Breast epithelium (tissue), 4 donors: ENCODE measurements around the gene C1orf21. TPM values are rescaled to one million over a fixed set of nuclear protein-coding genes. Genes with fewer than 3 reads are reported as not detected.

Experiments
- DNase-seq, 2 donors: peaks; one replicate each; pipeline ENCODE4 v3.0.0-alpha.2; 2019; ENCODE audit warnings: low spot score in 2 of 2
- H3K27ac ChIP-seq, 2 donors: fragments of 200-600 bp; sonication (generic) in 1 of 2; one replicate each; pipeline ENCODE4 v1.5.1; 2016 to 2019; ENCODE audit warnings: mild to moderate bottlenecking in 1 of 2
- H3K27me3 ChIP-seq, 2 donors: fragments of 200-600 bp; sonication (generic) in 1 of 2; one replicate each; pipeline versions ENCODE4 v1.5.1 to v1.6.0; 2017 to 2019; ENCODE audit warnings: control low read depth in 1 of 2, mild to moderate bottlenecking in 1 of 2
- H3K36me3 ChIP-seq: fragments of 200-600 bp; one replicate; pipeline ENCODE4 v1.5.1; 2019
- H3K4me1 ChIP-seq, 2 donors: fragments of 200-600 bp; sonication (generic); one replicate each; pipeline ENCODE4 v1.5.1; 2016 to 2019; ENCODE audit warnings: control low read depth in 1 of 2
- H3K4me3 ChIP-seq, 3 donors: fragments of 200-600 bp; sonication (generic); 1 replicate in 2 of 3; 2 replicates in 1 of 3; pipeline ENCODE4 v1.5.1; 2016 to 2019; ENCODE audit warnings: mild to moderate bottlenecking in 3 of 3, moderate library complexity in 2 of 3
- H3K9me3 ChIP-seq, 2 donors: fragments of 200-600 bp; sonication (generic) in 1 of 2; one replicate each; pipeline ENCODE4 v1.5.1; 2016 to 2019; ENCODE audit warnings: control low read depth in 1 of 2
- POLR2A ChIP-seq: fragments of 450-650 bp; IDR thresholded peaks from one replicate; pipeline ENCODE4 v1.6.1; 2016; ENCODE audit warnings: antibody characterized with exemption, mild to moderate bottlenecking, moderate library complexity
- POLR2AphosphoS5 ChIP-seq, 3 donors: sonication (generic); formaldehyde crosslinking; IDR thresholded peaks; one replicate each; pipeline ENCODE4 v1.6.1; 2017; ENCODE audit warnings: antibody characterized with exemption in 3 of 3
- intact Hi-C: fragments of 100-400 bp; cut with DNase I; formaldehyde crosslinking; loops from one replicate; pipeline ENCODE4 v1.15.1; 2023; ENCODE audit warnings: low total_unique reads
- total RNA-seq, 3 donors: library from RNA; depleted of rRNA; stranded (reverse); fragments of >200 nt; gene quantifications; one replicate each; pipeline ENCODE4 v1.1.0, GENCODE V29; 2016
- TF ChIP-seq, protein P1 (sequence below), 3 donors: fragments of 450-650 bp; IDR thresholded peaks; one replicate each; pipeline ENCODE4 v1.5.1; 2016 to 2017; ENCODE audit warnings: antibody characterized with exemption in 3 of 3, mild to moderate bottlenecking in 3 of 3, moderate library complexity in 3 of 3

C1orf21 gene
- total RNA-seq, 3 donors from 2014 or later = 31.5 to 75.7 (median 54.7) TPM

DNA sequence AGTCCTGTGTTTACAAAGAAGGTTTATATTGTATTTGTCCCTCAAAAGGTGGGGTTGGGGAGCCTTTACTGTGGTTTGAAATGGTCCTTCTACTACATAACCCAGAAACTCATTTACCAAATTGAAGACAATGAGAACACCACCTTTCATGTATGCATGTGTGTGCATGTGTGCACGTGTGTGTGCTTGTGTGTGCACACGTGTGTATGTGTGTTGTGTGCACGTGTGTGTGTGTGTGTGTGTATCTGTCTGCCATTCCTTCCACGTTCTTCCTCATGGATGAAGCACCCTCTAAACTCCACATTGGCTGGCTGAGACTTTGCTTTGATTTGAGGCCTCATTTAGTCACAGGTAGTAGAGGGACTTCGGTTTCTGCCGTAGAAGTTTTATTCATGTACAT is 229.7 kb downstream of the C1orf21 start:
- H3K27ac ChIP-seq = no peak overlapping the region
- DNase-seq = no peak
- intact Hi-C loops = no loop called here
- no peaks in the 10 kb centered on the region for H3K27me3 ChIP-seq
- H3K36me3 ChIP-seq = no peaks in the 10 kb centered on the region
- TF ChIP-seq, protein P1, sequence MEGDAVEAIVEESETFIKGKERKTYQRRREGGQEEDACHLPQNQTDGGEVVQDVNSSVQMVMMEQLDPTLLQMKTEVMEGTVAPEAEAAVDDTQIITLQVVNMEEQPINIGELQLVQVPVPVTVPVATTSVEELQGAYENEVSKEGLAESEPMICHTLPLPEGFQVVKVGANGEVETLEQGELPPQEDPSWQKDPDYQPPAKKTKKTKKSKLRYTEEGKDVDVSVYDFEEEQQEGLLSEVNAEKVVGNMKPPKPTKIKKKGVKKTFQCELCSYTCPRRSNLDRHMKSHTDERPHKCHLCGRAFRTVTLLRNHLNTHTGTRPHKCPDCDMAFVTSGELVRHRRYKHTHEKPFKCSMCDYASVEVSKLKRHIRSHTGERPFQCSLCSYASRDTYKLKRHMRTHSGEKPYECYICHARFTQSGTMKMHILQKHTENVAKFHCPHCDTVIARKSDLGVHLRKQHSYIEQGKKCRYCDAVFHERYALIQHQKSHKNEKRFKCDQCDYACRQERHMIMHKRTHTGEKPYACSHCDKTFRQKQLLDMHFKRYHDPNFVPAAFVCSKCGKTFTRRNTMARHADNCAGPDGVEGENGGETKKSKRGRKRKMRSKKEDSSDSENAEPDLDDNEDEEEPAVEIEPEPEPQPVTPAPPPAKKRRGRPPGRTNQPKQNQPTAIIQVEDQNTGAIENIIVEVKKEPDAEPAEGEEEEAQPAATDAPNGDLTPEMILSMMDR (IDR thresholded peaks at IDR 0.05) = no peak
- no peak for TF ChIP-seq POLR2AphosphoS5 (IDR thresholded peaks at IDR 0.05)
- TF ChIP-seq POLR2A = no peak
- no peak overlapping the region for H3K4me3 ChIP-seq
- H3K4me1 ChIP-seq = no peaks in the 10 kb centered on the region
- H3K9me3 ChIP-seq = no peaks in the 10 kb centered on the region

DNA sequence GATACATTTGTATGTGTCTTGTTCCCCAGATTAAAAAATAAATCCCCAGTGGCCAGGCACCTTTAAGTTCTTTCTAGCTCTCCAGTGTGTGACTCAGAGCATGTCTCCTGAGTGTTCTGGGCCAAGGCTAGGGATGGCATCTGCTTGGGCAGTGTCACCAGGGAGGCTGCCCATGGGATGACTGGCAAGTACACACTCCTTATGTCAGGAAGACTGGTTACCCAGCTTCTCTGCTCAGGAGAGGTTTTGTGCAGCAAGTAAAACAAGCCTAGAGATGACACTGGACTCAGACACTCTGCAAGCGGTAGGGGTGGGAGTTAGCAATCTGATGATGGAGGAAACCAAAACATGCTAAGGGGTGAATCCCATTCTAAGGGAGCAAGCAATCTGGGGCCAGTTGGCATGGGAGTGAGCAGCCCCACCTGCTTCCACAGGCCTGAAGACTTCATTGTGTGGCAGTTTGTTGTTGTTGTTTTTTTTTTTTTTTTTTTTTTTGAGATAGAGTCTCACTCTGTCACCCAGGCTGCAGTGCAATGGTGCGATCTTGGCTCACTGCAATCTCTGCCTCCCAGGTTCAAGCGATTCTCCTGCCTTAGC is 230.7 kb downstream of the C1orf21 start:
- TF ChIP-seq POLR2A (no peak), POLR2AphosphoS5 (IDR thresholded peaks at IDR 0.05) (no peak)
- TF ChIP-seq, protein P1 (IDR thresholded peaks at IDR 0.05) = no peak
- Histone ChIP-seq H3K9me3 (no peaks in the 10 kb centered on the region), H3K4me1 (peaks cover 0 to 6% of the 10 kb centered on the region in 2 donors), H3K36me3 (no peaks in the 10 kb centered on the region), H3K27ac (peak overlapping the region in 1 of 2 donors; percentile 41), H3K4me3 (no peak overlapping the region), H3K27me3 (no peaks in the 10 kb centered on the region)
- intact Hi-C loops = no loop called here
- DNase-seq = no peak

DNA sequence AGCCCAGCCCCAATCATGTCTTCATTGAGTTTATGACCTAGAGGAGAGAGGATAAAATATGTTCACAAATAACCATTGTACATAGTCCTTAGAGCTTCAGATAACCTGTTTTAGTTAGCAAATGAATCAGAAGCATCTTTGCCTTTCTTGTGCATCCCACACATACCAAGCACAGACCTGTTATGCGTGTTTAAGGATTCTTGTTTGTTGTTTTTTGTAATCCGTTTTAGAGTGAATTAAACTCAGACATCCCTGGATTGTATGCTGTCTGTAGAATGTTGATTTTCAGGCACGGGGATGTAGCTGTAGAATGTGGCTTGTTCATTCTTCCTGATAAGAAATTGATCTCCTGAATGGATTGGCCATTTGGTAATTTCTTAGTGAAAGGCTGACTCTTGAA is 232.0 kb downstream of the C1orf21 start:
- no peak for TF ChIP-seq POLR2A
- TF ChIP-seq, protein P1 (IDR thresholded peaks at IDR 0.05) = no peak
- no peak for TF ChIP-seq POLR2AphosphoS5 (IDR thresholded peaks at IDR 0.05)
- no peak for DNase-seq
- no peak overlapping the region for H3K27ac ChIP-seq
- H3K27me3 ChIP-seq = no peaks in the 10 kb centered on the region
- no peak overlapping the region for H3K4me3 ChIP-seq
- H3K9me3 ChIP-seq = no peaks in the 10 kb centered on the region
- H3K4me1 ChIP-seq = peaks cover 0 to 9% of the 10 kb centered on the region in 2 donors
- no peaks in the 10 kb centered on the region for H3K36me3 ChIP-seq
- intact Hi-C loops = no loop called here

DNA sequence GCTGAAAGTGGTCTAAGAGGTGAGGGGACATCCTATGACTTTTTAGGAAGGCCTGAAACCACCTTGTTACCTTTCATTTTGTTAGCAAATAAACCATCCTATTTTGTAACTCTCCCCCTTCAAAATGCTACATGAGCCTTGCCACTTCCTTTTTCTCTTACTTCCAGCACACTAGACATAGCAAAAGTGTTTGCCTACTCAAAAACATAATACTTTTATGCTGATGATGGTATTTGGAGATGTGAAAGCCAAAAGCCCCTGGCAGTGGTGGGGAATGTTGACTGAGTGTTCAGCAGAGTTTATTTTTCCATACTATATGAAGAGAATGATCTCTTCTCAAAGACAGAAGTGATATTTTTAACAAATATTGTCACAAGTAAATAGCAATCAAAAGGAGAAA is 233.6 kb downstream of the C1orf21 start:
- Histone ChIP-seq H3K9me3 (no peaks in the 10 kb centered on the region), H3K4me3 (no peak overlapping the region), H3K4me1 (peaks cover 9 to 16% of the 10 kb centered on the region in 2 donors), H3K27ac (peak overlapping the region; percentile 94 to 96), H3K27me3 (no peaks in the 10 kb centered on the region), H3K36me3 (no peaks in the 10 kb centered on the region)
- TF ChIP-seq, protein P1 (IDR thresholded peaks at IDR 0.05) = no peak
- TF ChIP-seq POLR2AphosphoS5 (IDR thresholded peaks at IDR 0.05) (no peak), POLR2A (no peak)
- intact Hi-C loops = no loop called here
- no peak for DNase-seq

DNA sequence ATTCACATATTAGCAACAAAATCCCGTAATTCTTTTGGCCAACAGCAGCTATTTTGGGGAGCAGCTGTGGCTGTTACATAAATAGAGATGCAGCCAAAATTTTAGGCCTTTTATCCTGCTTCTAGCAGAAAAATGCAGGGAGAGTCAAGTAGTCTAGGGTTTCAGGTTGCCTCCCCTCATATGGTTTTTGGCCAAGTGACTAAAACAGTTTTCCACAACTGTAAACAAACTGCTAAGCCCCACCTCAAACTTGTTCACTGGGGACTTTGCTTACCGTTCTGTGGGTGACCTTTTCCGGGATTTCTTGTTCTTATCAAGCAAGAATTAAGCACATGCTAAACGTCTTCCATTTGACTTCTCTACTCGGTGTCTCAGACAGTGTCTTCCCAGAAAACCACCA is 234.4 kb downstream of the C1orf21 start:
- H3K27me3 ChIP-seq = no peaks in the 10 kb centered on the region
- intact Hi-C loops = no loop called here
- H3K4me1 ChIP-seq = peaks cover 9 to 18% of the 10 kb centered on the region in 2 donors
- peak overlapping the region; percentile 94 to 96 for H3K27ac ChIP-seq
- H3K4me3 ChIP-seq = no peak overlapping the region
- no peaks in the 10 kb centered on the region for H3K9me3 ChIP-seq
- no peak for DNase-seq
- no peaks in the 10 kb centered on the region for H3K36me3 ChIP-seq
- TF ChIP-seq POLR2AphosphoS5 (IDR thresholded peaks at IDR 0.05) (peak in 1 of 3 donors; percentile 28), POLR2A (no peak)
